ENCODE results near the gene SCGN.

The SCGN gene

GRCh38 chr6:25685251-25685650, 33.2 kb downstream of the SCGN start:
- POLR2A ChIA-PET, result no interaction called here
- no peak overlapping the region for H3K27ac ChIP-seq (ENCODE audit: extremely low read depth, low read depth, low read length)

More at GRCh38 chr6:25685251-25685650, 33.2 kb downstream of the SCGN start:
- Histone ChIP-seq H3K9me3 (ENCODE audit: control insufficient read depth, insufficient read depth, low read depth, low read length) (no peaks in the 10 kb centered on the region), H3K4me3 (ENCODE audit: low read depth, low read length) (no peak overlapping the region), H3K4me1 (ENCODE audit: control insufficient read depth, insufficient read depth, low read length) (no peaks in the 10 kb centered on the region), H3K36me3 (ENCODE audit: control insufficient read depth in 2 of 2, insufficient read depth in 1 of 2, low read length in 2 of 2) (no peaks in the 10 kb centered on the region)
- CTCF ChIA-PET, result no interaction called here
- no peak for TF ChIP-seq ZBTB49 (tag by site-specific recombination; IDR thresholded peaks at IDR 0.05; ENCODE audit: low read depth)
- no peak for TF ChIP-seq ZSCAN16 (tag by site-specific recombination; IDR thresholded peaks at IDR 0.05)
- no peak for TF ChIP-seq ZNF518A (tag by site-specific recombination; conservative IDR thresholded peaks at IDR 0.05; ENCODE audit: low read depth)
- no peak for TF ChIP-seq ZXDB (tag by site-specific recombination; IDR thresholded peaks at IDR 0.05)
- TF ChIP-seq ZNF549 (tag by site-specific recombination; IDR thresholded peaks at IDR 0.05), result no peak
- no peak for TF ChIP-seq GLI4 (tag by site-specific recombination; IDR thresholded peaks at IDR 0.05)
- TF ChIP-seq ZNF513 (tag by site-specific recombination; IDR thresholded peaks at IDR 0.05), result no peak
- no peak for TF ChIP-seq ZNF654 (tag by site-specific recombination; IDR thresholded peaks at IDR 0.05; ENCODE audit: low read depth)
- no peak for TF ChIP-seq ZNF514 (tag by site-specific recombination; IDR thresholded peaks at IDR 0.05)
- TF ChIP-seq ZNF768 (tag by site-specific recombination; IDR thresholded peaks at IDR 0.05), result no peak
- TF ChIP-seq ZNF24 (tag by site-specific recombination; IDR thresholded peaks at IDR 0.05), result no peak
- TF ChIP-seq ZNF624 (tag by site-specific recombination; IDR thresholded peaks at IDR 0.05), result no peak
- TF ChIP-seq WT1 (tag by site-specific recombination; IDR thresholded peaks at IDR 0.05), result no peak
- no peak for TF ChIP-seq ZNF148 (tag by site-specific recombination; IDR thresholded peaks at IDR 0.05; ENCODE audit: borderline replicate concordance)
- no peak for TF ChIP-seq ZNF488 (tag by site-specific recombination; IDR thresholded peaks at IDR 0.05)
- TF ChIP-seq PRDM4 (tag by site-specific recombination; IDR thresholded peaks at IDR 0.05), result no peak
- TF ChIP-seq ZNF830 (tag by site-specific recombination; IDR thresholded peaks at IDR 0.05; ENCODE audit: low read depth), result no peak
- no peak for TF ChIP-seq ZNF571 (tag by site-specific recombination; IDR thresholded peaks at IDR 0.05)
